ENCODE data around the gene TNFRSF8. TPM values are rescaled to one million over a fixed set of nuclear protein-coding genes. Genes with fewer than 3 reads are reported as not detected.

The TNFRSF8 gene
- total and polyA plus RNA-seq, 7 donors, result 0.25 to 0.86 (median 0.49) TPM

DNA sequence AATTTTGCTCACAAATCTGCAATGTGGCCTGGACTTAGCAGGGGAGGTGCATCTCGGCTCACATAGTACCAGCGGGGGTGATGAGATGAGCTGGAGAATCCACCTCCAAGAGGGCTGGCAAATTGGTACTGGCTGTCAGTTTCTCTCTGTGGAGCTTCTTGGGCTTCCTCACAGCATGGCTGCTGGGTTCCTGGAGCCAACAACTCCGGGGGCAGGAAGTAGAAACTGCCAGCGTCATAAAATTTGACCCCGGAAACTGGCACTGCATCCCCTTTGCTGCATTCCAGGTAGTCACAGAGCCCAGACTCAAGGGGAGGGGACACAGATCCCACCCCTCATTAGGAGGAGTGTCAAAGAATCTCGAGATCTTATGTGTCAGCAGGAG, 86.7 kb downstream of the TNFRSF8 start:
- ATAC-seq, result no peak
- 81 to 86% (median 84%) methylated on average over 6 of the region's 6 CpGs for WGBS, 3 donors
- intact Hi-C loops (cut with DNase I), result no loop called here
- Histone ChIP-seq H3K36me3 (ENCODE audit: insufficient read depth in 1 of 2, low read depth in 1 of 2) (no peaks in the 10 kb centered on the region), H3K27ac (peak overlapping the region; percentile 16), H3K9me3 (no peaks in the 10 kb centered on the region), H3K4me3 (no peak overlapping the region), H3K4me1 (no peaks in the 10 kb centered on the region), H3K27me3 (ENCODE audit: insufficient read depth in 3 of 3, low read length in 2 of 3) (no peaks in the 10 kb centered on the region)
- TF ChIP-seq, protein P1, sequence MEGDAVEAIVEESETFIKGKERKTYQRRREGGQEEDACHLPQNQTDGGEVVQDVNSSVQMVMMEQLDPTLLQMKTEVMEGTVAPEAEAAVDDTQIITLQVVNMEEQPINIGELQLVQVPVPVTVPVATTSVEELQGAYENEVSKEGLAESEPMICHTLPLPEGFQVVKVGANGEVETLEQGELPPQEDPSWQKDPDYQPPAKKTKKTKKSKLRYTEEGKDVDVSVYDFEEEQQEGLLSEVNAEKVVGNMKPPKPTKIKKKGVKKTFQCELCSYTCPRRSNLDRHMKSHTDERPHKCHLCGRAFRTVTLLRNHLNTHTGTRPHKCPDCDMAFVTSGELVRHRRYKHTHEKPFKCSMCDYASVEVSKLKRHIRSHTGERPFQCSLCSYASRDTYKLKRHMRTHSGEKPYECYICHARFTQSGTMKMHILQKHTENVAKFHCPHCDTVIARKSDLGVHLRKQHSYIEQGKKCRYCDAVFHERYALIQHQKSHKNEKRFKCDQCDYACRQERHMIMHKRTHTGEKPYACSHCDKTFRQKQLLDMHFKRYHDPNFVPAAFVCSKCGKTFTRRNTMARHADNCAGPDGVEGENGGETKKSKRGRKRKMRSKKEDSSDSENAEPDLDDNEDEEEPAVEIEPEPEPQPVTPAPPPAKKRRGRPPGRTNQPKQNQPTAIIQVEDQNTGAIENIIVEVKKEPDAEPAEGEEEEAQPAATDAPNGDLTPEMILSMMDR (IDR thresholded peaks at IDR 0.05), result no peak
- no peak for DNase-seq

DNA sequence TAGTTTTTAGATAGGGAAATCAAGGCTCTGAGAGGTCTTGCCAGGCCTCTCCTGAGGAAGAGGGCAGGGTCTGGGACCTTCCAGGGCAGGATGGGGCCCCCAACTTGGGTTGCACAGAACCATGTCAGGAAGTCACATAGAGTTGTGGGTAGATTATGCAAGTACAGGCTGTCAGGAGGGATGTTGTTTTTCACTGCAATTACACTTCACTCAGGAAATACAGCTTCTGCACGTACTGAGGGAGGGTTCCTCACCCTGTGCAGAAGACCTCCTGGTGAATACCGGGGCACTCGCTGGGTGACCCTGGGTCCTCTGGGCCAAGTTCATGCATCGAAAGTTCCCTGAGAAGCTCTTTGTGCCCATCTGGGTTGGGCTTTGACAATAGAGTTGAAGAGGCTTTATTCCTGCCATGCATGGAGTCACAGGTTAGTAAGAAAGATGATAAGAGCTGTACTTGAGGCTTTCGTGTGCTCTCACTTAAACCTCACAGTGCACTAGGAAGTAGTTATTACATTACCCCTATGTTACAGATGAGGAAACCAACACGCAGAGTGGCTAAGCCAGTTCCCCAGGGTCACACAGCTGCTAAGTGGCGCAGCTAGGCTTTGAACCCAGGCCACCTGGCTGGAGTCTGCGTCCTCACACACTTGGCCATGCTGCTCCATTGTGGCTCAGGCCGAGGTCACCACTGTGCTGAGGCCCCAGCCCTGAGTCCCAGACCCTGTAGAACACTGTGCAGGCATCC, 87.5 kb downstream of the TNFRSF8 start:
- 75 to 76% (median 76%) methylated on average over 9 of the region's 9 CpGs for WGBS, 3 donors
- Histone ChIP-seq H3K27ac (peak overlapping the region; percentile 16), H3K4me3 (no peak overlapping the region), H3K4me1 (no peaks in the 10 kb centered on the region), H3K9me3 (no peaks in the 10 kb centered on the region), H3K36me3 (ENCODE audit: insufficient read depth in 1 of 2, low read depth in 1 of 2) (no peaks in the 10 kb centered on the region), H3K27me3 (ENCODE audit: insufficient read depth in 3 of 3, low read length in 2 of 3) (no peaks in the 10 kb centered on the region)
- TF ChIP-seq, protein P1 (IDR thresholded peaks at IDR 0.05), result no peak
- ATAC-seq (peak in 1 of 4 donors; percentile 19), DNase-seq (no peak)
- intact Hi-C loops (cut with DNase I), result no loop called here

- WGBS, 3 donors, result 95 to 99% (median 98%) methylated on average over 2 of the region's 2 CpGs
- Histone ChIP-seq H3K27me3 (ENCODE audit: insufficient read depth in 3 of 3, low read length in 2 of 3) (no peaks in the 10 kb centered on the region), H3K4me3 (no peak overlapping the region), H3K36me3 (ENCODE audit: insufficient read depth in 1 of 2, low read depth in 1 of 2) (no peaks in the 10 kb centered on the region), H3K4me1 (no peaks in the 10 kb centered on the region), H3K27ac (no peak overlapping the region), H3K9me3 (no peaks in the 10 kb centered on the region)
- ATAC-seq (no peak), DNase-seq (no peak)
- intact Hi-C loops (cut with DNase I), result no loop called here
- TF ChIP-seq, protein P1 (IDR thresholded peaks at IDR 0.05), result no peak
These were observed 88.4 kb downstream of the TNFRSF8 start for GRCh38 chr1:12151465-12151864.

GRCh38 chr1:12152113-12152891, 89.2 kb downstream of the TNFRSF8 start:
- Histone ChIP-seq H3K4me3 (no peak overlapping the region), H3K27ac (peak overlapping the region; percentile 57), H3K4me1 (no peaks in the 10 kb centered on the region), H3K27me3 (ENCODE audit: insufficient read depth in 3 of 3, low read length in 2 of 3) (no peaks in the 10 kb centered on the region), H3K9me3 (no peaks in the 10 kb centered on the region), H3K36me3 (ENCODE audit: insufficient read depth in 1 of 2, low read depth in 1 of 2) (no peaks in the 10 kb centered on the region)
- WGBS, 3 donors, result 85 to 89% (median 86%) methylated on average over 7 of the region's 7 CpGs
- ATAC-seq (no peak), DNase-seq (no peak)
- TF ChIP-seq, protein P1 (IDR thresholded peaks at IDR 0.05), result no peak
- intact Hi-C loops (cut with DNase I), result no loop called here
